H1 (cell line): ENCODE results near the gene ENTPD5.

ENCODE experiments used
- CHD2 ChIP-seq: IDR thresholded peaks from 2 replicates; pipeline ENCODE4 v1.6.1; 2012; ENCODE audit warnings: low read length, improper control_type of control experiment
- CTCF ChIP-seq, 3 experiments: IDR thresholded peaks; 1 replicate in 2 of 3; 2 replicates in 1 of 3; pipeline versions ENCODE4 v1.5.1 to v1.6.1; 2011; ENCODE audit warnings: low read length in 3 of 3, mild to moderate bottlenecking in 3 of 3, inconsistent platforms in 2 of 3, low read depth in 1 of 3, moderate library complexity in 1 of 3; ENCODE audit not compliant: insufficient read depth in 1 of 3; ENCODE audit errors: control extremely low read depth in 1 of 3
- EP300 ChIP-seq, 2 experiments: IDR thresholded peaks; 1 replicate in 1 of 2; 2 replicates in 1 of 2; pipeline ENCODE4 v1.6.1; 2011 to 2012; ENCODE audit warnings: low read depth in 2 of 2, low read length in 2 of 2, mild to moderate bottlenecking in 2 of 2, borderline replicate concordance in 1 of 2, inconsistent platforms in 1 of 2, moderate library complexity in 1 of 2
- EZH2 ChIP-seq: fragments of 200-600 bp; sonication (generic); IDR thresholded peaks from 2 replicates; pipeline ENCODE4 v1.7.1; 2012; ENCODE audit warnings: low read depth, mild to moderate bottlenecking, moderate library complexity, low read length, inconsistent platforms; ENCODE audit not compliant: severe bottlenecking
- HDAC2 ChIP-seq, 2 experiments: fragments of 300-600 bp in 1 of 2; sonication (generic) in 1 of 2; IDR thresholded peaks; 2 replicates each; pipeline ENCODE4 v1.6.1; 2011 to 2012; ENCODE audit warnings: low read depth in 2 of 2, low read length in 2 of 2, mild to moderate bottlenecking in 2 of 2, moderate library complexity in 2 of 2, borderline replicate concordance in 1 of 2, inconsistent platforms in 1 of 2
- JUN ChIP-seq: IDR thresholded peaks from 2 replicates; pipeline ENCODE4 v1.6.1; 2011; ENCODE audit warnings: low read depth, mild to moderate bottlenecking, improper control_type of control experiment, low read length
- MAX ChIP-seq: IDR thresholded peaks from 2 replicates; pipeline ENCODE4 v1.6.1; 2012; ENCODE audit warnings: inconsistent platforms
- POLR2A ChIP-seq, 2 experiments: IDR thresholded peaks; 1 replicate in 1 of 2; 2 replicates in 1 of 2; pipeline ENCODE4 v1.6.1; 2011; ENCODE audit warnings: low read depth in 2 of 2, low read length in 2 of 2, mild to moderate bottlenecking in 2 of 2; ENCODE audit errors: control extremely low read depth in 1 of 2
- POLR2AphosphoS5 ChIP-seq: IDR thresholded peaks from 2 replicates; pipeline ENCODE4 v1.6.1; 2011; ENCODE audit warnings: low read depth, low read length
- SIX5 ChIP-seq: IDR thresholded peaks from 2 replicates; pipeline ENCODE4 v1.6.1; 2011; ENCODE audit warnings: mild to moderate bottlenecking, low read depth, low read length

DNA sequence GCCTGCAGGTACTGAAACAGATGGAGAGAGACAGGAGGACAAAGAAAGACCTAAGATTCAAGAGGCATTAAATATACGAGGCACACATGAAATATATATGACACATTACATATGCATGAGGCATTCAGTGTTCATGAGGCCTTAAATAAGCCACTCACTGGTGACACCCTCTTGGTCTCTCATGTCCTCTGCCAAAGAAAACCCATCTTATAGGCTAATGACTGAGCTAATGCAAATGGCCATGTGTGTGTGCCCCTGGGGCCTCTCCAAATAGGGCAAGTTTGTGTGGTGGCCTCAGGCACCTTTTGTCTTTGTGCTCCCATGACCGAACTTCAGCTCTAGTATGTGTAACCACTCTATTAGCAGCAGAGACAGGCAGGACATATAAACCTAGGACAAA lies 50.2 kb downstream of the ENTPD5 start:
- no peak for TF ChIP-seq CTCF (IDR thresholded peaks at IDR 0.05; ENCODE audit: control extremely low read depth in 1 of 3, insufficient read depth in 1 of 3, low read depth in 1 of 3, low read length in 3 of 3)
- no peak for TF ChIP-seq POLR2A (IDR thresholded peaks at IDR 0.05; ENCODE audit: control extremely low read depth in 1 of 2, low read depth in 2 of 2, low read length in 2 of 2)
- no peak for TF ChIP-seq CHD2
- TF ChIP-seq EP300 (IDR thresholded peaks at IDR 0.05; ENCODE audit: borderline replicate concordance in 1 of 2, low read depth in 2 of 2, low read length in 2 of 2): no peak
- no peak for TF ChIP-seq SIX5
- TF ChIP-seq JUN: no peak
- TF ChIP-seq POLR2AphosphoS5: no peak
- TF ChIP-seq EZH2: no peak
- TF ChIP-seq HDAC2 (IDR thresholded peaks at IDR 0.05; ENCODE audit: borderline replicate concordance in 1 of 2, low read depth in 2 of 2, low read length in 2 of 2): no peak
- TF ChIP-seq MAX: no peak
